ENCODE results near the gene NOTO.
"Not testable (repeated sequence)": the region's sequence is repeated elsewhere in the genome, so short reads cannot be mapped to it uniquely, and the experiment has no call there.

- not testable (repeated sequence) for TF ChIP-seq CTCF (IDR thresholded peaks at IDR 0.05; ENCODE audit: borderline replicate concordance, extremely low read depth, low read length, poor library complexity, severe bottlenecking); EZH2 (IDR thresholded peaks at IDR 0.05; ENCODE audit: borderline replicate concordance, low read depth, low read length, severe bottlenecking)
Observed at GRCh38 chr2:73165978-73166377, 36.4 kb upstream of the NOTO start.

Measured in DND-41 (cell line).